Pancreas (tissue), 10 donors: ENCODE measurements around the gene CNOT4. TPM values are rescaled to one million over a fixed set of nuclear protein-coding genes. Genes with fewer than 3 reads are reported as not detected.
"Not testable (repeated sequence)": the region's sequence is repeated elsewhere in the genome, so short reads cannot be mapped to it uniquely, and the experiment has no call there.

Experiments
- ATAC-seq, 4 donors: fragments of 200-7000 bp; cut with Tn5 transposase; one replicate each; pipeline versions ENCODE4 v1.8.0 to v1.9.1; 2020; ENCODE audit warnings: mild to moderate bottlenecking in 4 of 4, moderate library complexity in 4 of 4
- DNase-seq, 6 donors: peaks; one replicate each; pipeline ENCODE4 v3.0.0-alpha.2; 2020
- FAIRE-seq: peaks from 2 replicates; lab custom pipeline; 2012; peaks lifted over from hg19 to GRCh38; lab: Jason Lieb, UNC
- H3K27ac ChIP-seq, 4 donors: fragments of 200-600 bp; sonication (generic); 1 replicate in 3 of 4; 2 replicates in 1 of 4; pipeline versions ENCODE4 v1.5.0 to v1.8.0; 2020
- H3K27me3 ChIP-seq, 4 donors: fragments of 200-600 bp; one replicate each; pipeline ENCODE4 v1.8.0; 2021
- H3K36me3 ChIP-seq, 3 donors: fragments of 200-600 bp; sonication (generic) in 1 of 3; one replicate each; pipeline versions ENCODE4 v1.5.0 to v1.8.0; 2020 to 2021
- H3K4me1 ChIP-seq, 3 donors: fragments of 200-600 bp; one replicate each; pipeline ENCODE4 v1.8.0; 2021
- H3K4me3 ChIP-seq, 4 donors: fragments of 200-600 bp; sonication (generic) in 2 of 4; one replicate each; pipeline versions ENCODE4 v1.5.0 to v1.8.0; 2020 to 2021
- H3K9me3 ChIP-seq, 4 donors: fragments of 200-600 bp; one replicate each; pipeline ENCODE4 v1.8.0; 2021
- WGBS, 2 donors: extraction: QIAGEN DNeasy Blood & Tissue Kit; methylation state at CpG; one replicate each; pipeline ENCODE4 v1.1.7; 2013; 5-methylcytosine and 5-hydroxymethylcytosine counted together
- intact Hi-C, 3 donors: fragments of 100-400 bp; cut with DNase I; formaldehyde crosslinking; loops; one replicate each; pipeline versions ENCODE4 v1.11.1 to v1.14.2; 2022
- polyA plus RNA-seq, 2 donors: library from polyadenylated mRNA; stranded (reverse); fragments of 200-250 nt; gene quantifications; one replicate each; pipeline ENCODE4 v1.2.3, GENCODE V29; 2013
- total RNA-seq, 6 donors: library from RNA; stranded (reverse); fragmentation: NEBNext Ultra II Directional in 4 of 6; extraction: Animal tissue kit (Norgen Biotek cat#: 25700) in 4 of 6; gene quantifications; one replicate each; pipeline versions ENCODE4 v1.2.1 to v1.2.4, GENCODE V29; 2021 to 2023
- TF ChIP-seq, protein P1 (sequence below), 4 donors: fragments of 200-600 bp; sonication (generic) in 3 of 4; IDR thresholded peaks; one replicate each; pipeline versions ENCODE4 v1.5.0 to v1.8.0; 2021; ENCODE audit warnings: antibody characterized with exemption in 4 of 4
- donor health status: healthy with polysubstance abuse.
- donor health status: DM: no; HTN: no; CAD: no; lungs with moderate emphysema.
- donor health status: DM: no; HTN: no; CAD: no.
- donor health status: control.
- donor health status: control.
- donor health status: Bipolar disorder and iron deficiency.
- donor health status: DM: yes; HTN: yes; CAD: no.
- donor health status: DM: no; HTN: no; CAD: no.
- donor health status: DM: no; HTN: no; CAD: no.
- donor health status: DM: yes; HTN: yes; CAD: no.

CNOT4 gene
- total and polyA plus RNA-seq, 8 donors, result 5.5 to 15.0 (median 10.3) TPM

GRCh38 chr7:135449436-135449835 is 60.5 kb downstream of the CNOT4 start:
- H3K4me3 ChIP-seq, result no peak overlapping the region
- no peak for ATAC-seq
- no peaks in the 10 kb centered on the region for H3K27me3 ChIP-seq
- peaks cover 0 to 9% (median 7%) of the 10 kb centered on the region in 3 donors for H3K4me1 ChIP-seq
- H3K9me3 ChIP-seq, result no peaks in the 10 kb centered on the region
- DNase-seq, result no peak
- no peaks in the 10 kb centered on the region for H3K36me3 ChIP-seq
- TF ChIP-seq, protein P1, sequence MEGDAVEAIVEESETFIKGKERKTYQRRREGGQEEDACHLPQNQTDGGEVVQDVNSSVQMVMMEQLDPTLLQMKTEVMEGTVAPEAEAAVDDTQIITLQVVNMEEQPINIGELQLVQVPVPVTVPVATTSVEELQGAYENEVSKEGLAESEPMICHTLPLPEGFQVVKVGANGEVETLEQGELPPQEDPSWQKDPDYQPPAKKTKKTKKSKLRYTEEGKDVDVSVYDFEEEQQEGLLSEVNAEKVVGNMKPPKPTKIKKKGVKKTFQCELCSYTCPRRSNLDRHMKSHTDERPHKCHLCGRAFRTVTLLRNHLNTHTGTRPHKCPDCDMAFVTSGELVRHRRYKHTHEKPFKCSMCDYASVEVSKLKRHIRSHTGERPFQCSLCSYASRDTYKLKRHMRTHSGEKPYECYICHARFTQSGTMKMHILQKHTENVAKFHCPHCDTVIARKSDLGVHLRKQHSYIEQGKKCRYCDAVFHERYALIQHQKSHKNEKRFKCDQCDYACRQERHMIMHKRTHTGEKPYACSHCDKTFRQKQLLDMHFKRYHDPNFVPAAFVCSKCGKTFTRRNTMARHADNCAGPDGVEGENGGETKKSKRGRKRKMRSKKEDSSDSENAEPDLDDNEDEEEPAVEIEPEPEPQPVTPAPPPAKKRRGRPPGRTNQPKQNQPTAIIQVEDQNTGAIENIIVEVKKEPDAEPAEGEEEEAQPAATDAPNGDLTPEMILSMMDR (IDR thresholded peaks at IDR 0.05), result no peak
- no peak for FAIRE-seq
- intact Hi-C loops, result no loop called here
- no peak overlapping the region for H3K27ac ChIP-seq

- Histone ChIP-seq H3K36me3 (no peaks in the 10 kb centered on the region), H3K4me3 (no peak overlapping the region), H3K4me1 (peaks cover 0 to 9% (median 7%) of the 10 kb centered on the region in 3 donors), H3K27me3 (no peaks in the 10 kb centered on the region), H3K27ac (no peak overlapping the region), H3K9me3 (no peaks in the 10 kb centered on the region)
- intact Hi-C loops, result no loop called here
- 81 to 82% methylated on average over 1 of the region's 1 CpG for WGBS, 2 donors
- TF ChIP-seq, protein P1 (IDR thresholded peaks at IDR 0.05), result no peak
- no peak for ATAC-seq
- DNase-seq, result no peak
- no peak for FAIRE-seq
Observed at GRCh38 chr7:135448753-135449152, 61.1 kb downstream of the CNOT4 start.

DNA sequence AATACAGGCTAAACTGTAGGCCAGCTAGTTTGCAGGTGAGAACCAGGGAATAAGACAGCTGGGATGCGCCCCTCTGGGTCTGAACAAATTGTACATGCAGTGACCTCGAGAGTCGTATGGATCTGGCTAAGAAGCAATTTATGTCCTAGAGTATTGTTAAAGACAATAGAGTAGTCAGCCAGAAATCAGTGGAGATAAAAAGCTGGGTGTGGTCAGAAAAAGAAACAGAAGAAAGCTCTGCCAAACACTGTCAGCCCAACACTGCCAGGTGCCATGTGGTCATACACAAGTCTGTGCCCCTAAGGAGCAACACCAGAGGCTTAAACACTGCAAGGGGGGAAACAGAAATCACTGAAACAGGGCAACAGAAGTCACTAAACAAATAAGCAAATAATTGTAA is 62.2 kb downstream of the CNOT4 start:
- TF ChIP-seq, protein P1 (IDR thresholded peaks at IDR 0.05), result no peak
- no peak for FAIRE-seq
- no peak overlapping the region for H3K4me3 ChIP-seq
- intact Hi-C loops, result no loop called here
- H3K9me3 ChIP-seq, result no peaks in the 10 kb centered on the region
- H3K27me3 ChIP-seq, result no peaks in the 10 kb centered on the region
- 31 to 34% methylated on average over 3 of the region's 3 CpGs for WGBS, 2 donors
- H3K27ac ChIP-seq, result no peak overlapping the region
- peak; percentile 32 to 77 (median 59) for ATAC-seq
- no peaks in the 10 kb centered on the region for H3K36me3 ChIP-seq
- no peak for DNase-seq
- H3K4me1 ChIP-seq, result peaks cover 0 to 9% (median 7%) of the 10 kb centered on the region in 3 donors

- DNase-seq, result no peak
- Histone ChIP-seq H3K4me1 (peaks cover 0 to 14% (median 7%) of the 10 kb centered on the region in 3 donors), H3K4me3 (no peak overlapping the region), H3K27me3 (no peaks in the 10 kb centered on the region), H3K9me3 (no peaks in the 10 kb centered on the region), H3K27ac (no peak overlapping the region), H3K36me3 (no peaks in the 10 kb centered on the region)
- TF ChIP-seq, protein P1 (IDR thresholded peaks at IDR 0.05), result no peak
- ATAC-seq, result no peak
- FAIRE-seq, result no peak
- intact Hi-C loops, result no loop called here
Observed at GRCh38 chr7:135445690-135446089, 64.2 kb downstream of the CNOT4 start.

DNA sequence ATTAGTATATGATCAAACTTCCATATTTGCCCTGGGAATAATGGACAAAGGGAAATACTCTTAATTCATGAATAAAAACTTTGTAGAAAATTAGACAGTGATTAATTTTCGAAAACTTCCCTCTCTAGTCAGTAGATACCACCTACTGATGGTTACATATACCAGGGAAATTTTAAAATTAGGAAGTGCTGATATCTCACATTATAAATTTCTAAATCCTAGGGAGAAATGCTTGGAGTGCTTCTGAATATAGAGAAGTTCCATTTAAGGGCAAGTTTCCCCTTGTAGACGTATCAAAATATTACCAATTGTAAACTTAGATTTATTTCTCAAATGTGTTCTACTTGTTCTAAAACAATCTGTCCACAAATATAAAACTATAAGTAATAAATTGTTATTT is 64.6 kb downstream of the CNOT4 start:
- H3K27ac ChIP-seq, intact Hi-C loops, H3K4me3 ChIP-seq, ATAC-seq, DNase-seq, H3K27me3 ChIP-seq, H3K9me3 ChIP-seq, H3K36me3 ChIP-seq: not testable (repeated sequence)
- 93 to 95% methylated on average over 2 of the region's 2 CpGs for WGBS, 2 donors
- peak; percentile 61 for FAIRE-seq
- H3K4me1 ChIP-seq, result peaks cover 0 to 14% (median 7%) of the 10 kb centered on the region in 3 donors
